ENCODE results near the gene RPL39.
A peak's percentile ranks its signal among the peaks of the same experiment; 100 is the strongest.
"Not testable (repeated sequence)": the region's sequence is repeated elsewhere in the genome, so short reads cannot be mapped to it uniquely, and the experiment has no call there.

The RPL39 gene

GRCh38 chrX:119768436-119768835 lies 23.0 kb downstream of the RPL39 start:
- DNase-seq (ENCODE audit: low read depth); H3K4me3 ChIP-seq (ENCODE audit: low read depth, low read length): not testable (repeated sequence)

- no peak for DNase-seq (ENCODE audit: low read depth)
- H3K4me3 ChIP-seq (ENCODE audit: low read depth, low read length) = no peak overlapping the region
These were observed 27.5 kb downstream of the RPL39 start for GRCh38 chrX:119763836-119764387.

DNA sequence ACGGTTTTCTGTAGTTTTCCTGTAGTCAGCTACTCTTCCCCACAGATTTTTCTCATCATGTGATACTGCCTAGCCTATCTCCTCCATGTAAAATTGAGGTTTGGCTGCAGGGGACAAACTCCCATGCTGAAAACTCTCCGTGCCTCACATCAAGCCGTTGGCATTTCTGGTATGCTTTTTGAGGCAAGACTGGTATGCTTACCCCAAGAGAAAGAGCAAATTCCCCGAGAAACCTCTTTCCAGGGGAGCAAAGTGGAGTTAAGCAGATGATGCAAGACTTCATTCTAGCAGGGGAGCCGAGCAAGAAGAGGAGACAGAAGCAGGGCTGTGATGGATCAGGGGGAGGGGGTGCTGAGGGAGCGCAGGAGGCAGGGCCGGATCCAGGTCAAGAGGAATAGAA lies 28.2 kb downstream of the RPL39 start:
- no peak overlapping the region for H3K4me3 ChIP-seq (ENCODE audit: low read depth, low read length)
- peak; percentile 47 for DNase-seq (ENCODE audit: low read depth)

DNA sequence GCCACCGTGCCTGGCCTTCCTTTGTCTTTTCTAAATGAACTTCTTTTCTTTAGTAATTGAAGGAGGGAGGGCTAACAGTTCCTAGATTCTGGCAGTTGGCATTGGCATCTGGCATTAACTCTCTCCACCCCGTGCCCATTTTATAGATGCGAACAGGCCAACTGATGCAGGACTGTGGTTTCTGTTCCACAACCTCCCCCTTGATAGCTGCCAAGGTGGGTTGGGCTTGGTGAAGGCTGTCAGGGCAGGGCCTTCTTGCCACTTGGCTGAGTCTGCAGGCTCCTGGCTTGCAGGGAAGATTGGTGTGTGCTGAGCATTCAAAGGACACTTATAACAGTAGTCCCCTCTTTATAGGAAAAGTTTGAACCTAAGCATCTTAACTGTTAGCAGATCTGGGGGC lies 28.7 kb downstream of the RPL39 start:
- no peak for DNase-seq (ENCODE audit: low read depth)
- H3K4me3 ChIP-seq (ENCODE audit: low read depth, low read length) = no peak overlapping the region

- DNase-seq (ENCODE audit: low read depth) = no peak
- H3K4me3 ChIP-seq (ENCODE audit: low read depth, low read length) = no peak overlapping the region
These were observed 31.2 kb downstream of the RPL39 start for GRCh38 chrX:119760026-119760877.

GRCh38 chrX:119759248-119759766 lies 32.1 kb downstream of the RPL39 start:
- H3K4me3 ChIP-seq (ENCODE audit: low read depth, low read length) = peak overlapping the region; percentile 49
- no peak for DNase-seq (ENCODE audit: low read depth)

DNA sequence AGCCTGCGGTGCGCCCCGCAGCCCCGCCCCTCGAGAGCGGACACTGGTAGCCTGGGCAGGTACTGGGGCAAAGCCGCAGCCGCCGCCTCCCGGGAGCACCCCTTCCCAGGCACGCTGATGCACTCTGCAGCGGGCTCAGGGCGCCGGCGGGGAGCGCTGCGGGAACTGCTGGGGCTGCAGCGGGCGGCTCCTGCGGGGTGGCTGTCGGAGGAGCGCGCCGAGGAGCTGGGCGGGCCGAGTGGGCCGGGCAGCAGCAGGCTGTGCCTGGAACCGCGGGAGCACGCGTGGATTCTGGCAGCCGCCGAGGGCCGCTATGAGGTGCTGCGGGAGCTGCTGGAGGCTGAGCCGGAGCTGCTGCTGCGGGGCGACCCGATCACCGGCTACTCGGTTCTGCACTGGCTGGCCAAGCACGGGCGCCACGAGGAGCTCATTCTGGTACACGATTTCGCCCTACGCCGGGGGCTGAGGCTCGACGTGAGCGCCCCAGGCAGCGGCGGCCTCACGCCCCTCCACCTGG lies 32.6 kb downstream of the RPL39 start:
- DNase-seq (ENCODE audit: low read depth) = no peak
- peak overlapping the region; percentile 49 for H3K4me3 ChIP-seq (ENCODE audit: low read depth, low read length)

GRCh38 chrX:119757979-119758730 lies 33.3 kb downstream of the RPL39 start, which contains the start of gene SOWAHD:
SOWAHD (plus strand) TSS chrX:119758588; CDS start chrX:119758668, 80 bp downstream.
- DNase-seq (ENCODE audit: low read depth) = no peak
- peak within 1 kb of the TSS; percentile 49 for H3K4me3 ChIP-seq (ENCODE audit: low read depth, low read length)

GRCh38 chrX:119757646-119757978 lies 33.8 kb downstream of the RPL39 start:
- DNase-seq (ENCODE audit: low read depth) = no peak
- no peak overlapping the region for H3K4me3 ChIP-seq (ENCODE audit: low read depth, low read length)

- no peak overlapping the region for H3K4me3 ChIP-seq (ENCODE audit: low read depth, low read length)
- no peak for DNase-seq (ENCODE audit: low read depth)
These were observed 34.3 kb downstream of the RPL39 start for GRCh38 chrX:119756926-119757635.

GRCh38 chrX:119755981-119756533 lies 35.4 kb downstream of the RPL39 start:
- DNase-seq (ENCODE audit: low read depth) = no peak
- H3K4me3 ChIP-seq (ENCODE audit: low read depth, low read length) = no peak overlapping the region

DNA sequence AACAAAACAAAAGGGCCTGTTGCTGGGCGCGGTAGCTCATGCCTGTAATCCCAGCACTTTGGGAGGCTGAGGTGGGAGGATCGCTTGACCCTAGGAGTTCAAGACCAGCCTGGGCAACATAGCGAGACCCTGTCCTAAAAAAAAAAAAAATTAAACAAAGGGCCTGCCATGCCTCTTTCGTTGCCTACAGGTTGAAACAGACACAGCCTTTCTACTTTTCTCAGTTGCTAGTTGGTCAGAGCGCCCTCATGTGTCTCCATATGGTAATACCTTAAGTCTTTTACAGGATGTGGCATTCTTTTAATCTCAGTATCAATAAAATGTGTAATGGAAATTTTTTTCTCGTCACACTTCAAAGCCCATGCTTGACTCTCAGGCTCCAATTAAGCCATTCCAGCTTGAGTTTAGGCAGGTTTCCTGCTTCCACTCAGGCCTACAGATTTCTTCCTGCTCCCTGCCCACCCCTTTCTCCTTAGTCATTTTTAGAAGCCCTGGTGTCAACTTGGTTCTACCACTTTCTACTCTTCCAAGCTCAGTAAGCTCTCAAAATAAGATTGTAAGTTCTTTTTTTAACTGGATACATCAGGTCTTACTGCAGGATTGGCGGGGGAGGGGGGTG lies 37.7 kb downstream of the RPL39 start:
- DNase-seq (ENCODE audit: low read depth) = no peak
- H3K4me3 ChIP-seq (ENCODE audit: low read depth, low read length) = no peak overlapping the region

DNA sequence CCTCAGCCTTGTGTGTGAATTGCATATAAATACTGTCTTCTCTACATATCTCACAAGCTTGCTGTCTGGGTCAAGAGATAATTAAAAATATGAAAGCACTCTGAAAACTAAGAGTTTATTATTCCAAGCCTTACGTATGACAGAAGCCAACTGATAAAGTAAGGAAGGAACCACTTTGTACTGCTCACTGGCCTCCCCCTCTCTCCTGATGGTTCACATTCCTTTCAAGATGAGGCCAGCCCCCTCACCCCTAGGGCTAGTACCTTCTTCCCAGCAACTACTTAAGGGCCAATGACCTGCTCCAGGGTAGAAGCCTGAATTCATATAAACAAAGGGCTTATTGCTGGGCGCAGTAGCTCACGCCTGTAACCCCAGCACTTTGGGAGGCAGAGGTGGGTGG lies 38.4 kb downstream of the RPL39 start:
- H3K4me3 ChIP-seq (ENCODE audit: low read depth, low read length) = no peak overlapping the region
- DNase-seq (ENCODE audit: low read depth) = no peak

DNA sequence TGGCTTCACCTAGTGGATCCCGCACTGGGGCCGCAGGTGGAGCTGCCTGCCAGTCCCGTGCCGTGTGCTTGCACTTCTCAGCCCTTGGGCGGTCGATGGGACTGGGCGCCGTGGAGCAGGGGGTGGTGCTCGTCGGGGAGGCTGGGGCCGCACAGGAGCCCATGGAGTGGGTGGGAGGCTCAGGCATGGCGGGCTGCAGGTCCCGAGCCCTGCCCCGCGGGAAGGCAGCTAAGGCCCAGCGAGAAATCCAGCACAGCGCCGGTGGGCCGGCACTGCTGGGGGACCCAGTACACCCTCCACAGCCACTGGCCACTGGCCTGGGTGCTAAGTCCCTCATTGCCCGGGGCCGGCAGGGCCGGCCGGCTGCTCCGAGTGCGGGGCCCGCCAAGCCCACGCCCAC lies 40.7 kb downstream of the RPL39 start:
- not testable (repeated sequence) for DNase-seq (ENCODE audit: low read depth)

GRCh38 chrX:119750131-119750530 lies 41.3 kb downstream of the RPL39 start:
- DNase-seq (ENCODE audit: low read depth); H3K4me3 ChIP-seq (ENCODE audit: low read depth, low read length): not testable (repeated sequence)

More for the DNA sequence above, 40.7 kb downstream of the RPL39 start:
- not testable (repeated sequence) for H3K4me3 ChIP-seq (ENCODE audit: low read depth, low read length)

DNA sequence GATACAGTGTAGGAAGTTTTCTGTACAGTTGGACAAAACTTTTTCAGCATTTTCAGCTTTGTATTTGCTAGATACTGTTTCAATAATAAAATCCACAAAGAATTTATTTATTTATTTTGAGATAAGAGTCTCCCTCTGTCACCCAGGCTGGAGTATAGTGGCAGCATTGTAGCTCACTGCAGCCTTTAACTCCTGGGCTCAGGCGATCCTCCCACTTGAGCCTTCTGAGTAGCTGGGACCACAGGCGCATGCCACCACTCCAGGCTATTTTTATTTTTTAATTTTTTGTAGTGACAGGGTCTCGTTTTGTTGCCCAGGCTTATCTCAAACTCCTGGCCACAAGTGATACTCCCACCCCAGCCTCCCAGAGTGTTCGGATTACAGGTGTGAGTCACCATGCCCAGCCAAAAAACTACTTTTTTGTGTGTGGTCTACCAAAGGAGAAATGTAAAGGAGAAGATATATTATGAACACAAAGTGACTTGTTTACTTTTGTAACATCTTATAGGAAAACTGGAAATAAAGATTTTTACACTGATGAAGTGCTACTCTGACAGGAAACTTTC lies 46.1 kb downstream of the RPL39 start:
- DNase-seq (ENCODE audit: low read depth) = no peak
- H3K4me3 ChIP-seq (ENCODE audit: low read depth, low read length) = no peak overlapping the region

DNA sequence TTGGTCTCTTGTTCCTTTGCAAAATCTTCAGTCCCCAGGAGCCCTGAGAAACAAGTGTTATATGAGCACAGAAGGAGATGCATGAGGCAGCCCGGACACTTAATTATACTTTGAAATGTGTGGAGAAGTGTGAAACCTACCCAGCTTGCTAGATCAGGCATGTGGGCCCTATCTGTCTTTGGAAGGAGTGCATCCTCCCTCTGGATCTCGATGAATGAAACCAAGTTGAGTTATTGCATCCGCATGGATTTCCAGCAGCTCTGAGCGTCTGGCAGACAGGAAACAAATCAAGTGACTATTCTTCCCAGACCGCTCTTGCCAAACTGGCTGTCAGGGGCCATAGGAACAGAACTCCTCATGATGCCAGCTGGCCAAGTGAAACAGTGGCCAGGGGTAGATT lies 52.7 kb downstream of the RPL39 start:
- no peak overlapping the region for H3K4me3 ChIP-seq (ENCODE audit: low read depth, low read length)
- DNase-seq (ENCODE audit: low read depth) = no peak

Data from skeletal muscle cell (primary cell).